HL-60 (cell line): Measurements from ENCODE around the gene CD151.

Source experiments
- CTCF ChIP-seq: IDR thresholded peaks from one replicate; pipeline ENCODE4 v1.5.1; 2011; ENCODE audit warnings: low read length, control low read depth, inconsistent platforms; ENCODE audit not compliant: insufficient read depth
- GABPA ChIP-seq: IDR thresholded peaks from 2 replicates; pipeline ENCODE4 v1.6.1; 2012; ENCODE audit warnings: low read depth
- POLR2AphosphoS5 ChIP-seq: IDR thresholded peaks from 2 replicates; pipeline ENCODE4 v1.6.1; 2012; ENCODE audit warnings: low read depth
- REST ChIP-seq: IDR thresholded peaks from 2 replicates; pipeline ENCODE4 v1.6.1; 2012; ENCODE audit warnings: low read depth; ENCODE audit not compliant: insufficient replicate concordance

GRCh38 chr11:821512-822371, 11.0 kb upstream of the CD151 start:
- no peak for TF ChIP-seq CTCF
- TF ChIP-seq POLR2AphosphoS5, result peak; percentile 98
- TF ChIP-seq REST, result no peak
- TF ChIP-seq GABPA, result peak; percentile 36; the same call in 1 of the 2 replicates
